Limb (tissue), 2 donors: Measurements from ENCODE around the gene NEK6.

Source experiments
- DNase-seq, 2 donors: peaks; one replicate each; pipeline ENCODE4 v3.0.0-alpha.2; 2016; ENCODE audit errors: extremely low spot score in 2 of 2

NEK6 gene

DNA sequence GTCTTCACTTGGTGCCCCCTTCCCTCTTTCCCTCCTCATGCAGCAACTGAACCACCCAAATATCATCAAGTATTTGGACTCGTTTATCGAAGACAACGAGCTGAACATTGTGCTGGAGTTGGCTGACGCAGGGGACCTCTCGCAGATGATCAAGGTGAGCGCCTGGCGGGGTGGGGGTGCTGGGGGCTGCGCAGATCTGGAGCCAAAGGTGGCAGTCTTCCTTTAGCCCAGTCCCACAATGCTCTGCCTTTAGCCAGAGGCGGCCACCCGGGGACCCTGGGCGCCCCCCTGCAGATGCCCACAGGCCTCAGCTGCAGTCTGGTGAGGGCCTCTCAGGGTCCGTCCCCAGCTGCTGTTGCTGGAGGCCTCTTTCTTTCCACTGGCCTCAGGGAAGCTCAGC is 63.7 kb downstream of the NEK6 start:
- DNase-seq, result no peak

DNA sequence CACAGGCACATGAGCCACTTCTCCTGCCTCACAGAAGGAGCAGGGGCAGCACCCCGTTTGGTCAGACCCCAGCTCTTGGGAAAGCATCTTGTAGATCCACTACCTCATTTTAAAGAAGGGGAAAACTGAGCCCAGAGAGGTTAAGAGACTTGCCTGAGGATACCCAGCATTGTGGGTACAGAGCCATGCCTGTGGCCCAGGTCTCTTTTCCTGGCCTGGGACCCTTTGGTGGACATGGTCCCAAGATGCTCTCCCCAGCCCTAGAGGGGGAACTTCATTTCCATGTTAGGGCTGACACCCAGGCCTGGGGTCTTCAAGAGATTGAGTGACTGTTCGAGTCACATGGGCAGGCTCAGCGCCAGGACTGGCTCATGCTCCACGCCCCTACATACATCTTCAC is 64.2 kb downstream of the NEK6 start:
- no peak for DNase-seq

DNA sequence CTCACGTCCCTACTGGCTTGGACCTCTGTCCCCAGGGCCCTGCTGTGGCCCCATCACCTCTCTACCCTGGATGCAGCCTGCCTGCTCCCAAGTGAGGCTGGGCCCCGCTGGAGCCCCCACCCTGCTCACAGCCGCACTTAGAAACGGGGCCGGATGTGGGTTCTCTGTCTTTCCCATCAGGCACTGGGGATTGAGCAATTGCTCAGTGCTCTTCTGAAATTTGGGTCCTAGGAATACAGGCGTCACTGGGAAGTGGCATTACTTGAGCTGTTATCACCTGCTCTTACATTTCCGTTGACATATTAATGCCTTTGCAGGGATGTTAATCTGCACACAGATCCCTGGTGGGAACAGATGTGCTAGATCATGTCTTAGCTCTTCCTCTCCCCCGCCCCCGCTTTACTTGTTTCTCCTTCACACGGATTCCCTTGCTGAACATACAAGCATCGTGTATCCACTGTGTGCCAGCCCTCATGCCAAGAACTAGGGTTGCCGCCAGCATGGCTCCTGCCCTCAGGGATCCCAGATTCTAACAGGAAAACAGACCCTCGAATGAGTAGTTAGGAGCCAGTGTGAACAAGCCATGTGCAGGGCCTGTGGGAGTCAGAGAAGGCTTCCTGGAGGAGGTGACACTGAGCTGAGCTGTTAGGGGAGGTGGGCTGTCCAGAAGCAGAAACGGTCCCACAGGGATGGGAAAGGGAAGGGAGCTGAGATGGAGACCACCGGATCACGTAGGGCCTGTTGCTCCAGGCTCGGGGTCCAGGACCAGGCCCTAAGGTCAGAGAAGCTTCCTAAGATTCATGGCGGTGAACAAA is 65.1 kb downstream of the NEK6 start:
- no peak for DNase-seq

DNA sequence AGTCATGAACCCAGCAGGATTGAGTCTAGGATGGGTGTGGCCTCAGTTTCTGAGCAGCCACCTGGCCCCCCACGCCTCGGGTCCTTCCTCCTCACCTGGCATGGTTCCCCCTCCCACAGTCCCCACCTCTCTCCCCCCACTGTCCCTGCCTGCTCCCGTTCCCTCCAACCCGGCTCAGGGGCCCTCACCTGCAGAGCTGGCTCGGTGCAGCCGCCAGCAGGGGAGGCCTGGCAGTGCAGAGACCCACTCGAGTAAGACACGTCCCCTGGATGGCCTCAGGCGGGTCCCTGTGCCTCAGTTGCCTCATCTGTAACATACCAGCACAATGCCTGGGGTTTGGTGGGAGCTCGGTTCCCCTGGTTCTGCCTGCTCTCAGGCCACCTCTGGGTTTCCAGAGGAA is 66.2 kb downstream of the NEK6 start:
- no peak for DNase-seq

DNA sequence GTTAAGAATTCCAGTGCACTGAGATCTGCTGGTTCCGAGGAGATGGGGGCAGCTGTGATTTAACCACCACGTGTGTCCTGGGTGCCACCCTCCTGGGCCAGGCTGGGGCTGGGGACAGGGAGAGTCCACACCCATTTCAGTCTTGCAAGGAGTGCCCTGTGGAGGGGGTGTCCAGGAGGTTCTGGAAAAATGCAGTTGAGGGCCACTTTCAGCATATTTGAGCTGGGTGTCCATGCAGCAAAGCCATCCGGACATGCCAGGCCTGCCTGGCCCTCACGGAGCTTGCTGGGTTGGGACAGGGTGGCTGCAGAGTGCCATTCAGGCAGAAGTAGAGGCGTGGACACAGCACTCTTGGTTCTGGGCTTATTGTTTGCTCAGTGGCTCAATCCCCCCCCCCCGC is 68.1 kb downstream of the NEK6 start:
- no peak for DNase-seq

DNA sequence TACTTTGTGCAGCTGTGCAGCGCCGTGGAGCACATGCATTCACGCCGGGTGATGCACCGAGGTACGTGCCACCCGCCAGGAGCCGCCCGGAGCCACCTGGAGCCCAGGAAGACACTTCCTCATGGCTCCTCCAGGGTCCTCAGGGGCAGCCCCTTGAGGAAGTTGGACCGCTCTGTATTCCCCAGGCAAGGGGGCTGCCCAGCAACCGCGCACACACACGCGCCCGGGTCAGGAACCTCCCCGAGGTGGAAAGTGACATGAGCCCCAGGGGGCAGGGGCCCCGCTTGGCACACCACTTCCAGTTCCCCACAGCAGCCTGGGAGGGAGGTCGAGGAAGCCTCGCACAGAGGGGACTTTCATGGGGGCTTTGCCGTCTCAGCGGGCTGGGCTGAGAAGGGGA is 68.6 kb downstream of the NEK6 start:
- no peak for DNase-seq

DNA sequence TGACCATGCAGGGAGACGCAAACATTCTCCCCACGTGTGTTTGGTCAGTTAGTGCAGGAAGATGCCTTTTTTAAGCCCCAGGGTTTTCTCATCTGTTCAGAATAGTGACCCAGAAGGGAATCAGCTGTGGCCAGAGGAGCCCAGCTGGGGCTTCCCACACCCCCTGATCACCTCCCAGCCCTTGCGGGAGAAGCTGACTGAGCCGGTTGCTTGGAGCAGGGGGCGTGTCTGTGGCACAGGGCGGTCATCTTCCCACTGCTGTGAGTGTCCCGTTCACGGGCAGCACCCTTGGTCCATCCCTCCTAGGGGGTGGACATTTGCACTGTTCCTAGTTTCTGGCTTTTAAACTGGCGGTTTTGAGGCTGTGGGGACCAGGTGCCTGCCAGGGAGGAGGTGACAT is 69.7 kb downstream of the NEK6 start:
- no peak for DNase-seq

DNA sequence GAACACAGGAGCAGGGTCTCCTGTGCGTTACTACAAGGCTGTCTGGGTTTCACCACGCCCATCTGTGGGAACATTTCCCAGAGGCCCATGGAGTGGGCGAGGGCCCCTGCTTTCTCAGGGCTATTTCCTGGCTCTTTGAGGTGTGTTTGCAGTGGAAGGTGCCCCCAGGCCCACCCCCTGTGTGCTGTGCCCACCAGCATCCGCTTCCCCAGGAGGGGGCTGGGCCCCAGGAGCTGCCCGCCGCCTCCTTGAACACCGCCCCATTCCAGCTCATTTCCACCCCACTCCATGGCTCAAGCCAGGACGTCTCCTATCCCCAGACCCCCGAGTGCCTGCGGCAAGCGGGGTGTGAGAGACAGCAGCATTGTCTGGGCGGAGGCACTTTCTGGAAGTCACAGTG is 70.5 kb downstream of the NEK6 start:
- DNase-seq, result no peak

DNA sequence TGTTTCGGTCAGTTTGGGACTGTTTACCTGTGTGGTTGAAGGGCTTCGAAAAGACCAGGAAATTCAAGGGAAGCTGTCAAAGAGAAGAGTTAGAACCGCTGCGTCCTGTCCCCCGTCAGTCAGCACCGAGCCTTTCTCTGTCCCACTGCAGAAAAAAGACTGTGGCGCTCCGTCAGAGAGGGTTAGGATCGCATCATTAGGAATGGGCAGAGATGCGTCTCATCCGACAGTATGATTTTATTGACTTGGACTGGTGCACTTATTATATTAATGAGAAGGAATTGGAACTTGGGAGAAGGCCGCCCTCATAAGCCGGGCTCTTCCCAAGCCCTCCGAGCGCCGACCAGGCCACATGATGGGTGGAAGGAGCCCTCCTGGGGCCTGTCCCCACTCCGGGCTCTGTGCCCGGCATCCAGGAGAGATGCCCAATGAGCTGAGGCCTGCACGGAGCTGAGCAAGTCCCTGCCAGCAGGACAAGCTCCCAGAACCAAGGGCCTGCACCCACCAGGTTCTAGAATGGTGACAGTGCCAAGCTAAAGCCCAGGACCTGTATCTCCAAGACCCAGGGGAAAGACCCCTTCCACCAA is 71.5 kb downstream of the NEK6 start:
- DNase-seq, result no peak

DNA sequence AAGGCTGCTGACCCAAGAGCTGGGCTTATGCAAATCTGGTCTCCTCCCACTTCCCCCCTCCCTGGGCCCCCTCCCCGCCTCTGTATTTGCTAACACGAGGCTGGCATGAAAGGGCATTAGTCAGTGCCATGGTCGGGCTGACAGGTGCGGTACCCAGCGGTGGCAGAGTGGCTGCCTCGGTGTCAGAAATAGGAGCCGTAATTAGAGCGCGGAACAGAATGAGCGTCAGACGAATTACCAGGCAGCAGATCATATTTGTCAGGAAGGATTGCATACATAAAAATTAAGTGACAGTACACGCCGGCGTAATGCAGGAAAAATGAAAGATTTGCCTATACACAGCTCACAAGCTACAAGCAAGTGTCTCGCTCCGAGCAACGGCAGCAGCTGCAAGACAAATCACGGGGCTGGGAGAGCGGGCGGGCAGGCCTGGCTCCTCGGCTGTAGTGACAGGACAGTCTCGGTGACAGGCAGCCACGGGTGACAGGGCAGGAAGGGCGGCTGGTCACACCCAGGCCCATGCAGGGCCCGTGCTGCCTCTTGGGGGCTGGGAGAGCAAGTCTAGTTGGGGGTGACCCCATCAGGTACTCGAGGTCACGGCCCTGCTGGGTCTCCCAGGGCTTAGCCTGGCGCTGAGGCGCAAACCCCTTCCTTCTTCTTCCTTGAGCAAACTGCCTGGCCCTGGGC is 72.4 kb downstream of the NEK6 start:
- DNase-seq, result peak; percentile 41 to 57

DNA sequence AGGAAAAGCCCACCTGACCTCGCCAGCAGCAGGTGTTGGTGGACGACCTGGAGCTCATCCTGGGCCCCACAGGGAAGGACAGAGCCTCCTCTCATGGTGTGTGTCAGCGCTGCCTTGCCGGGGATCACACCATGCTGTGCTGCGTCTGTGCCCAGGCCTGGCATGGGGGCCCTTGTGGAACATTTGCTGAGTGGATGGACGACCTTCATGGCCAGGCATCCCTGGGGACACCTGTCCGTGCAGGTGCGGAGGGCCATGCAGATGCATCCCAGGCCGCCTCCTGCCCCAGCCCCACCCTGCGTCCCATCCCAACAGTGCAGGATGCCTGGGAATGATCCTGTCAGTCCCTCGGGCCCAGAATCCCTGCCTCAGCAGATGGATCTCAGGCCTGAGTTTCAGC is 73.8 kb downstream of the NEK6 start:
- no peak for DNase-seq

DNA sequence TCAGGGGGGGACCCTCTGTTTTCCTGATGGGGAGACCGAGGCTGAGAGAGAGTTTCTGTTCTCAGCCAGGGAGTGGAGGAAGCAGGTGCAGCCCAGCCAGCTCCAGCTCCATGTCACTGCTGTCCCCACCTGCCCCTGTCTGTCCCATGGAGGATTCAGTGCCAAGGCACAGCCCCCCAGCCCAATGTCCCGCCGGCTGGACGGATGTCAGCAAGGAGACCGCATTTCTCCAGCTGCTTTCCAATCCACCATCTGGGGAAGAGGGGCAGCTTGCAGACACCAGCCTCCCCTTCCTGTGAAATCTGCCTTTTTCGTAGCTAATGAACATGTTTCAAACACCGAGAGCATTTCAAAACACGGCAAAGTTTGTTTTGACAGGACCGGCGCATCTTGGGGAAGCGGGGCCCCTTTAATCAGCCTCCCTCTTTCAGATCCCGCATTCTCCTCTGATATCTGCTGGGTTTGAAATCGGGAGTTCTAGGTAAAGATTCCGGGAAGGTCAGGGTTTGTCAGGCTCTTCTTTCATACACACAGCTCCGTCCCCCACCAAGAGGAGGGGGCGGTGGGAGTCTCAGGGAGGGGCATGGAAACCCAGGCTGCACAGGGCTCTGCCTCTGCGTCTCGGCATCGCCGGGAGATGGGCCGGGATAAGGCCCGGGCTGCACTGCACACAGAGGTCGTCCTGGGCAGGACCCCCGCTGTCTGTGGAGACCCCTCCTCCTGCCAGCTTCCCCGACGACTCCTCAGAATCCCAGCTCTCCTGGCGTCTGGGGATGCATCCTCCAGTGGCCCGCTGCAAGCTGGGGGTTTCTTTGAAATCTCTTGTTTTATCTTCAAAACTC is 74.8 kb downstream of the NEK6 start:
- peak; percentile 71 to 75 for DNase-seq

DNA sequence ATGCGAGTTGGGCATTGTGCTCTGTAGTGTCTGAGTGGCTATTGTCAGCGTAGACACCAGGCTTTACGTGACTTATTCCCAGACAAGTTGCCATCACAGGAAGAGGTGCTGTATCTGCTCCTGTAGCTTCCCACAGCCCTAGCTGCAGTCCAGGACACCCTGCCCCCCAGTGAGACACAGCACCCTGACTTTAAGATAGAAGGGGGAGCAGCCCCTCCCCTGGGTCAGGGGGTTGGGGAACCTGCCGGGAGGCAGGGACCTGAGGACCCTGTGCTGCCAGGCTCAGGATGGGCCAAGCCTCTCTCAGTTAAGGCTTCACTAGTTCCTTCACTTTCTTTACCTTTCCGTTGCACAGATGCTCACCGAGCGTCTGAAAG is 75.4 kb downstream of the NEK6 start:
- no peak for DNase-seq

DNA sequence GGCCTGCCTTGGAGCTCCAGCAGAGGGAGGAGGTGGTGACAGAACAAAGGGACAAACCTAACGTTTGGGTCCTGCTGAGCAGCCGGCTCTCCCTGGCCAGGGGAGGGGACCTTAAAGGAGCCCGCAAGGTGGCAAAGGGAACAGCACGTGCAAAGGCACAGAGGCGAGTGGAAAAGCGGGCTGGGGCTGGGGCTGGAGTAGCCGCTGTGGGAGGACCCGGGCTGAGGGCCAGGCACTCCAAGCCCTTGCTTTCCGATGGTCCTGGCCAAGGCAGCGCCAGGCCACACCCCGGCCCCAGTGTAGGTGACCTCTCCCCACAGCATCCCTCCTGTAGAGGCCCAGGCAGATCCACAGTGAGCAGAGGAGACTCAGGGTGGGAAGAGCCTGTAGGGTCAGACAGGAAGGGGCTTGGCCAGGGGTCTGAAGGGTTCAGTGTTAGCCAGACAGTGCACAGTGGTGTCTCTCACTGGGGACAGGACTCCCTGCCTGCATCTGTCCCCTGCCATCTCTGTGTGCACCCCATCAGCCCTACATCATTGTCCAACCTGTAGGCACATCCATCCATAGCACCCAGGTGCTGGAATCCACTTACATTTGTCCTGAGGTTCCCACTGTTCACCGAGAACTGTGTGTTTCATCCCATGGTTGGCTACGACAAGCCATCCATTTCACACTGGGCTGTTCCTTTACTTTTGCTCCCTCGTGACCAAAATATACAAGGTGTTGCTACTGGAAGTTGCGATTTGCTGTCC is 77.0 kb downstream of the NEK6 start:
- DNase-seq, result no peak

DNA sequence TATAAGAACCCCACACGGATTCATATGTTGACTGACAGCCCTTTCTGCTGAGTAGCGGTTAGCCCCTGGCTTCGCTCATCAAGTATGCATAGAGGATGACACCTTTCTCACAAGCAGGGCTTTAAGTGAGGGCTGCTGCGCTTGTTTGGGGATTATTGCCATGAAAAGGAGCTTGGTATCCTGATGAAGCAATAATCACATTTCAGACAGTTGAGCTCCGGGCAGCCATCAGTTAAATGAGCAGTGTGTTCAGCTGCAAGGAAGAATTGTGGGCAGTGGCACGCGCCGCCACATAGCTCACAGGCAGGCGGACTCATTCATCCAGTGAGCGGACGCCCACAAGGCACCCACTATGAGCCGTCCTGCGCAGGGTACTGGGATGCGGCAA is 77.6 kb downstream of the NEK6 start:
- DNase-seq, result no peak

DNA sequence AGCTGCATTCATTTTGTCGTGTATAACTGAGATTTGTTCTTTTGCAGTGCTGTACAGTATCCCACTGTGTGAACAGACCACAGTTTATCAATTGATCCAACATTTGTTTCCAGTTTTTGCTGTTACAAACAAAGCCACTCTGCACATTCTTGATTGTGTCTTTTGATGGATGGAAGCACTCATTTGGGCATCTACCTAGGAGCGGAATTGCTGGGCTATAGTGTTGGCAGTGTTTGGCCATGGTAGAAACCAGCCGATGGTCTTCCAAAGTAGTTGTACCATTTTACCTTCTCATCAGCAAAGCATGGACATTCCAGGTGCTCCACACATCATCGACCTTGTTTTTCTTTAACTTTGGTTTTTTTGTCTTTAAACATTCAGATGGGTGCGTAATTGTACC is 79.8 kb downstream of the NEK6 start:
- DNase-seq, result no peak

DNA sequence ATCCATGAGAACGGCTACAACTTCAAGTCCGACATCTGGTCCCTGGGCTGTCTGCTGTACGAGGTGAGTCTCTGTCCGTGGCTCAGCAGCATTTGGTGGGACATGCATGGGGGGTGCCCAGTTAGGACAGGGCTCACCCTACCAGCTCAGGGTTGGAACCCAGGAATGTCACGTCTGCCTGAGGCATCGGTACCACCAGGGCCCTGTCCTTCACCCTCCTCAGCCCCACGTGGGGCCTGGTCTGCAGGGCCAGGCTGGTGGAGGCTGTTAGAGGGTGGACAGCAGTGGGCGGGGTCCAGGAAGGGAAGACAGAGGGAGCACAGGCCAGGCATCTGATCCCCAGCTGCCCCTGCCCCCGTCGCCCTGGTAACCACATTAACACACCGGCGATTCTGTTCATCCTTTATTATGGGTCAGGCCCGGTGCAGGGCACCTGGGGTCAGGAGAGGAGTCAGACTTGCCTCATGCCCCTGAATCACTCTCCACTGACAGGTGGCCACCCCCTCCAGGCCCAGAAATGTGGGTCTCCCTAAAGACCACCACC is 81.9 kb downstream of the NEK6 start:
- no peak for DNase-seq

DNA sequence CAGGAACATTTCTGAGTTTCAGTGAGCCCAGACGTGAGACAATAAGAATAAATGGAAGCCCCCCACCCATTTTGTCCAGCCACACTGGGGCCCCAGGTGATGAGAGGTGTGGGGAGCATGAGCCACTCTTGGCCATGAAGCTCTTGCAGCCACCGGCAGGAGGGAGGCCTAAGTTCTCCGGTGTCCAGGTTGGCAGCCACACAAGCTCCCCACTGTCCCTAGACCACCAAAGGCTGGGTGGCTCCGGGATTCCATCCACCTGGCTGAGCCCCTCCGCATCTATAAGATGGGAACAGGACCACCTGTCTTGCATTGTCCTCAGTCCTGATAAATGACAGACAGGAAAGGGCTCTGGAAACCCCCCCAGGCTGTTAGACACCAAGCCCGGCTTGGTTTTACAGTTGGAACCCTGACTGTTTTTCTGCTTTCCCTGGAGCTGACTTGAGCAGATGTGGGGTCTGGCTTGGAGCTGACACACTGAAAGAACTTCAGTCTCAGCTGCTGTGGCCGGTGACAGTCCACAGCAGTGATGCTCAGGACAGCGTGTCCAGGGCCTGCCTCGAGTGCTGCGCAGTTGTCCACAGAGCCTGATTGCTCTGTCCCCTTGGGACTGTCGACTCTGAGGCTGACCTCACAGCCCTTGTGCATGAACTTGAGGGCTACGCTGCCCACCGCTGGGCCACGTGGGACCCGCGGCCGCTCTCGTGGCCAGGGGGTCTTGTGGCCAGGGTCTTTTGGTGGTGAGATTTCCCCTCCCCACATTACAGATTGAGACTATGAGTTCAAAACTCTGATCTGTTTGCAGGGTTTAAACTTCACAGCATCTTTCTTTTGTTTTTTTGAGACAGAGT is 82.7 kb downstream of the NEK6 start:
- no peak for DNase-seq

DNA sequence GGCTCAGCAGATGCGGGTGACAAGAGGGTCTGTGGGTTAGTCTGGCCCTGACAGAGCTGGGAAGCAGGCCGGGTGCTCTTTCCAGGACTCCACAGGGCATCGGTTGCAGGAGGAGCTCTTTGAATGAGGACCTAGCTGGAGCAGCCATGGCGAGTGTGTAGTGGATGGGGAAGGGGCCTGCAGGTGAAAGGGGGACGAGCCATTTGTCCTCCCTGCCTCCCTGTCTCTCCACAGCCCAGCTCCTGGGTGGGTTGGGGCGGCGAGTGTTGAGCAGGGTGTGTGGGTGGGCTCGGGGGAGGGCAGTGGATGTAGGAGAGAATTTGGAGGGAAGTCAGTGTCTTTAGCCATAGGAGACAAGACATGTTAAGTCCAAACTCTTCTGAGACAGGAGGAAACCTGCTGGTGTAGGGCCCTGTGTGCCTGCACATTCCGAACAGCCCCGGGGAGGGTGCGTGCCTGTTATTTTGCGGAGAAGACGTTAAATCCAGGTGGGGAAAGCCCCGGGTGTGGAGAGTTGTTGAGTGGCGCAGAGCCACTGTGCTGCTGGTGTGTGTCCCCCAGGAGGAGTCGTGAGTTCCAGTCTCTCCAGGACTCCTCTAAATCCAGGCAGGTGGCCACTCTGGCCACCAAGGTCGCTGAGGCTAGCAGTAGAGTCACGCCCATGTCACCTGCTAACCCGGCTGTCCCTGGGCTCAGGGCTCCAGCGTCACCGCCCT is 83.9 kb downstream of the NEK6 start:
- no peak for DNase-seq
